Neuron (in vitro differentiated cells): ENCODE data around the gene HADHB.

Experiments
- H2AFZ ChIP-seq: one replicate; pipeline ENCODE4 v1.6.1; 2013; ENCODE audit warnings: low read depth, mild to moderate bottlenecking, inconsistent platforms, low read length, moderate library complexity
- H3K27me3 ChIP-seq: one replicate; pipeline ENCODE4 v1.6.1; 2013; ENCODE audit warnings: low read length; ENCODE audit not compliant: insufficient read depth
- H3K36me3 ChIP-seq: one replicate; pipeline ENCODE4 v1.6.1; 2013; ENCODE audit warnings: low read length; ENCODE audit not compliant: insufficient read depth
- H3K4me1 ChIP-seq: one replicate; pipeline ENCODE4 v1.6.1; 2013; ENCODE audit warnings: low read length; ENCODE audit not compliant: insufficient read depth
- H3K4me3 ChIP-seq: 2 replicates; pipeline ENCODE4 v1.5.1; 2013; ENCODE audit warnings: mild to moderate bottlenecking, low read length, moderate library complexity
- H3K9me3 ChIP-seq: one replicate; pipeline ENCODE4 v1.6.1; 2013; ENCODE audit warnings: low read length

Gene HADHB

DNA sequence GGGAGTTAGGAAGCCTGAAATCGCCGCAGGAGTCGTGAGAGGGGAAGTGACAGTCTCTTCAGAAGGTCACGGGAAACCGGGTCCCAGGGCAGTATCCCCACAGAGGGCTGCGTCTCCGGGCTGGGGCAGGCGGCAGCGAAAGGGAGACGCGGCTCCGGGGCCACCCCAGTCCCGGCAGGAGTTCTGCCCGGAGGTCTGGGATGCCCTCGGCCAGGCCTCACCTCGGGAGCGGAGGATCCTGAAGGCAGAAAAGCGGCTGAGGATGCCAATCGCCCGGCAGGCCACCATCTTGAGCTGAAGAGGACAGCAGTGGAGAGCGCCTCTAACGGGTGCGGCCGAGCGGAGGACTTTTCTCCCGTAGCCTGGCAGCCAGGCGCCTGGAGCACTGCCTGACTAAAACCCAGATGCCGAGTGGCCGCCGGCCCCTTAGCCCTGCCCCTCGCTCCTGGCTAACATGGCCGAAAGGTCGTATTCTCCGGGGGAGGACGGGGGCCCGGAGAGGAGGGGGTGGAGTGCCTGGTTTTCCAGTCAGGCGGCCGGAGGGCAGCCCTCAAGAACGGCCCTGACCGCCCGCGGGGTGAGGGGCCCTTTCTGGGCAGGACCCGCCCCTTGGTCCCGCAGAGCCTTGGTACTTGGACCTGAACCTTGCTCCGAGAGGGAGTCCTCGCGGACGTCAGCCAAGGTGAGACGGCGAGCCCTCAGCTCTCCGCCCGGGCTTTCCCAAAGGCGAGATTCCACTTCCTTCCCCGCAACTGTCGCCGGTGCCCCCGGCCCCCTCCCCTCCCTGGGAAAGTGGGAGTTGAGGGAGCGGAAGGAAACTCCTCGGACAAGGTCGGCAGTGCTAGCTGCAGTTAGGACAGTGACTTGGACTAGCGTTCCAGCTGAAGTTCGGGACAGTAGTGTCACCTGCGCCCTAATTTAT is at the start of gene HADHB, which contains the start of gene HADHA:
Gene HADHB, plus strand, starts transcription at position 631 of the 922 bp plus-strand sequence. CDS start 9,316 bp downstream, outside the sequence.
Gene HADHA, minus strand, starts transcription at position 324 of the 922 bp plus-strand sequence. Its CDS starts 36 bp downstream, at position 288.
- Histone ChIP-seq H3K27me3 (no peaks in the 10 kb centered on the region), H3K9me3 (no peaks in the 10 kb centered on the region), H3K4me3 (peak within 1 kb of the TSS; percentile 92), H3K4me1 (peaks cover 18% of the 10 kb centered on the region), H3K36me3 (no peaks in the 10 kb centered on the region), H2AFZ (peak within 1 kb of the TSS; percentile 78)

DNA sequence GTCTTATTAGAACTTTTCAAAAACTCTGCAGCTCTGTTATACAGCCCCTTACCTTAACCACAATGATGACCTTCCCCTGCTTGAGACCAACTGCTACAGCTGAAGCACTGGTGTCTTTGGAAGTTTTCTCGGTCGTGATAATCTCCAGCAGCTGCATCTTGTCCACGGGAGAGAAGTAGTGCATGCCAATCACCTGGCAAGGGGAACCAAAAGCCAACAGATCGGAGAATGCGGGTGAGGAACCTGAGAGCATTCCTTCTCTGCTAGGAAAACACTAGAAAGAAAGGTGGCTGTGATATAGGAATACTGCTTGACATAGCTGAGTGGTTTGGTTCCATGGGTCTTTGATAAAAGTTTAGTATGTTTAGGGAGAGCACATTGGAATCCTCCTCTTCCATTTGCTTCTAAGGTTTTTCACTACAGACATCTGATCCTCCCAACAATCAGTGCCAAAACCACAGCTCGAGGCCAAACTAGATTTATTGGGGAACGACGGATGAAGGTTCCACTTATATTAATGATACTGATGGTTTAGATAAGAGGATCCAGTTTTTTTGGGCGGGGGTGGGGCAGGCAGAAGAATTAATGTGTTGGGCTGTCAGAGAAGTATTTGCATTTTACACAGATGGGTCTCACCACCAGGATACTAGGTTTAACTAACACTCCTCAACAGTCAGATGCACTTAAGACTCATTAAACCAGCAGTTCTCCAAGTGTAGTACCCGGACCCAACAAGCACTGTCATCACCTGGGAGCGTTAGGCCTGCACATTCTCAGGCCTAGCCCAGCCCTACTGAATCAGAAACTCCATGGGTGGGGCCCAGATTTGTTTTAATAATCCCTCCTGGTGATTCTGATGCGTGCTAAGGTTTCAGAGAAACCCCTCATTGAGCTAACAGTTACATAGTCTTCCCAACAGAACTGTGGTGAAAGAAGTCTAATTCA is 49.4 kb upstream of the HADHB start:
- no peaks in the 10 kb centered on the region for H3K27me3 ChIP-seq
- H3K9me3 ChIP-seq: no peaks in the 10 kb centered on the region
- no peaks in the 10 kb centered on the region for H3K4me1 ChIP-seq
- peaks cover 81% of the 10 kb centered on the region for H3K36me3 ChIP-seq
- no peak overlapping the region for H2AFZ ChIP-seq
- no peak overlapping the region for H3K4me3 ChIP-seq

DNA sequence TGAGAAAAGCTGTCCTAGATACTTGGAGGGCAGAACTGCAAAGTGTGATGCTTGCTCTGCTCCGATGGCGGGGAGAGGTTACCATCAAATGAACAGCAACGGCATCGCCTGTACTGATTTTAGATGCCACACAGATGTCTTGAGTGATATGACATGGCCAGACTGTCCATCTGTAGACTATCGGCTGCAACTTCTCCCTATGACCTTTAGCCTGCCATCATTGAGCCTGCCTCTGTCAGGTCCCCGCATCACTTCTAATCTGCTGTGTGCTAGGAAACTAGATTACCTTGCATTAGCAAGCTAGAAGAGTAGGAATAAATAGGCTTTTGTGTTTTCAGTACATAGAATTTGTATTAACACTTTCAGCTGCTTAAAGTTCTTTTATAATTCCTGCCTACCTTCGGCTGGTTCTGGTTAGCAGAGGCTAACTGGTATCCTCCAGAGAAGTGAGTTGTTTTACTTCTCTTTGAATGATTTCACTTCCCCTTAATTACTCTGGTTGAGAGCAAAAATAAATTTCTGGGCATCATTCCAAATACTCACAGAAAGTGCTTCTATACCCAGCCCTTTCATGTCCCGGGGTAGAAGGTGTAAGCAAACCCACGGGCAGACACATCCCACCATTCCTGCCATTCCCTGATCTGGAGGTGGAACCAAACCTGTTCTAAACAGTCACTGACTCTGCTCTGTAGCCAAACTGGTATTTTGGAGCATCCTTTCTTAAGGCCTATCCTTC is 47.9 kb upstream of the HADHB start:
- Histone ChIP-seq H3K36me3 (peaks cover 76% of the 10 kb centered on the region), H3K9me3 (no peaks in the 10 kb centered on the region), H3K4me1 (no peaks in the 10 kb centered on the region), H3K4me3 (no peak overlapping the region), H2AFZ (no peak overlapping the region), H3K27me3 (no peaks in the 10 kb centered on the region)

DNA sequence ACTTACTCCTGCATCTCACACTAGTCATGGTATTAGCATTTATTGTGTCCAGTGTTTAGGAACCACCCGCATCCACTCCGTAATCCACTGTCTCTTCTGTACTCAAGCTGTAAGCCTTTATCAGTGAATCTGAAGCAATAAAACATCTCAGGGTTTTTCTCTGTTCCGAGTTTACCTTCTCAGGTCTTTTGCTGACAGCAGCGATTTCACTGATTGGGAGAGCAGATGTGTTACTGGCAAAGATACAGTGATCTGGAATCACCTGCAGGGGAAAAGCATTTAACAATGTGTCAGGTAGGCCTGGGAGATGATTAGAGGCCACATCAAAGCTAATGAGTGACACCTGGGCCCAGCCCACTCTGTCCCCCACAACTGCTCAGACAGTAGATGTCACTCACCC is 47.2 kb upstream of the HADHB start:
- Histone ChIP-seq H3K9me3 (no peaks in the 10 kb centered on the region), H3K4me3 (no peak overlapping the region), H3K36me3 (peaks cover 78% of the 10 kb centered on the region), H2AFZ (no peak overlapping the region), H3K4me1 (peaks cover 3% of the 10 kb centered on the region), H3K27me3 (no peaks in the 10 kb centered on the region)

DNA sequence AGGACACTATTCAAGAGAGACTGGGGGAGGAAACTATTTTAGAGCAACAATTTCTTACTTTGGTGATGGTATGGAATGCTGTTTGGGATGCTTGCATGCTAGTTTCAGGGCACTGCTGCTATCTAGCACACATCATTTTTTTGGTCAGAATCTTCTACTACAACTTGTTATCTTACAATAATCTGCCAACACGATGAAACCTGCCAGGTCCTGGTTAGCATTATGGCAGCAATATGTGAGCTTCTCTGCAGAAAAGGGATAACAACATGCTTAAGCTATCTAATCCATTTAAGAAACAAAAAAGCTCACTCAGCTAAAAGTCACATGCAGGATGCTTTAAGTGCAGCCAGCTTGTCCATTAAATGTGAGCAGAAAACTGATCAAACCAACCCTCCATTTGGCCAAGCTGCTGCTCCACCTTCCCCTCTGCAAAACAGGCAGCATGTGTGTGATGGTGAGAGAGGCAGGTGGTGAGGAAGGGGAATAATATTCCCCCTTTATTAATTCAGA is 41.7 kb upstream of the HADHB start:
- no peak overlapping the region for H2AFZ ChIP-seq
- no peaks in the 10 kb centered on the region for H3K9me3 ChIP-seq
- peaks cover 58% of the 10 kb centered on the region for H3K36me3 ChIP-seq
- peaks cover 4% of the 10 kb centered on the region for H3K4me1 ChIP-seq
- no peak overlapping the region for H3K4me3 ChIP-seq
- H3K27me3 ChIP-seq: no peaks in the 10 kb centered on the region

DNA sequence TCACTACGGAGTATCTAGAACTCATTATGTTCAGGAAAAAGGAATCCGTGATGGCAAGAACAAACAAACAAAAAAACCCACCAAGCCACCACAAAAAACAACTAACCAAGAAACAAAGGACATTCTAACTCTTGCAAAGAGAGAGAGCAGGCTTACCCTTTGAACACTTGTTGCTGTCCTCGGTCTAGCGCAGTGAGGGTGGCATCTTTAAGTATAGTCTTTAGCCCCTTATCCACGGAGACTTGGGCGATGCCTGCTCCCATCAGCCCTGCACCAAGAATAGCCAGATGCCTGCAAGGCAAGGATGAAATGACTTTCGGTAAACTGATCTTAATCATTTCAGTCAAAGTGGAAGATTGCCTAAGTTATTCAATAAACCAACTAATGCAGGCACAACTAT is 40.8 kb upstream of the HADHB start:
- no peak overlapping the region for H2AFZ ChIP-seq
- H3K27me3 ChIP-seq: no peaks in the 10 kb centered on the region
- peaks cover 61% of the 10 kb centered on the region for H3K36me3 ChIP-seq
- no peaks in the 10 kb centered on the region for H3K9me3 ChIP-seq
- peaks cover 4% of the 10 kb centered on the region for H3K4me1 ChIP-seq
- no peak overlapping the region for H3K4me3 ChIP-seq

DNA sequence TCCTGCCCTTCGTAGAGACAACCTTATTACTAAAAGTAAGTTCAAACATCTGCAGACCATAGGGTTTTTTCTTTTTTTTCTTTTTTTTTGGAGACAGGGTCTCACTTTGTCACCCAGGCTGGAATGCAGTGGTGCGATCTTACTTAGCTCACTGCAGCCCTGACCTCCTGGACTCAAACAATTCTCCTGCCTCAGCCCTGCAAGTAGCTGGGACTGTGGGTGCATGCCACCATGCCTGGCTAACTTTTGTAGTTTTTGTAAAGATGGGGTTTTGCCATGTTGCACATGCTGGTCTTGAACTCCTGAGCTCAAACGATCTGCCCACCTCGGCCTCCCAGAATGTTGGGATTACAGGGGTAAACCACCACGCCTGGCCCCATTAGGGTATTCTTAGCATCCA is 32.7 kb upstream of the HADHB start:
- H3K4me3 ChIP-seq: no peak overlapping the region
- no peak overlapping the region for H2AFZ ChIP-seq
- peaks cover 79% of the 10 kb centered on the region for H3K36me3 ChIP-seq
- peaks cover 4% of the 10 kb centered on the region for H3K9me3 ChIP-seq
- no peaks in the 10 kb centered on the region for H3K27me3 ChIP-seq
- no peaks in the 10 kb centered on the region for H3K4me1 ChIP-seq

DNA sequence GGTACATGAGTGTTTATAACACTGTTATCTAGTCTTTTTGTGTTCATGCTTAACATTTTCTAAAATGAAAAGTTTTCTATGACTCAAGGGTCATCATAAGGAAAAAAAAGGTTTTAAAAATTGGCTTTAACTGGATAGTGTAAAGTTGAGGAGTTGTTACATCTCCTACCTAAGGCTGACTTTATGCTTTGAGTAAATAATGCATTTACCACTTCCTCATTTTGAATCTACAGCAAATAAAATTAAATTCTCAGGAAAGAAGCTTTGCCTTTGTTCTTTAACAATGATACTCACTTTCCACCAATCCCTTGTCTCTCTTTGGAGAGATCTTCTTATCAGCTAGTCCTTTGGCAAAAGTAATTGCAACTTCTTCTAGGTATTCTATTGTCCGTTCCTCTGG is 30.0 kb upstream of the HADHB start:
- H3K36me3 ChIP-seq: peaks cover 61% of the 10 kb centered on the region

DNA sequence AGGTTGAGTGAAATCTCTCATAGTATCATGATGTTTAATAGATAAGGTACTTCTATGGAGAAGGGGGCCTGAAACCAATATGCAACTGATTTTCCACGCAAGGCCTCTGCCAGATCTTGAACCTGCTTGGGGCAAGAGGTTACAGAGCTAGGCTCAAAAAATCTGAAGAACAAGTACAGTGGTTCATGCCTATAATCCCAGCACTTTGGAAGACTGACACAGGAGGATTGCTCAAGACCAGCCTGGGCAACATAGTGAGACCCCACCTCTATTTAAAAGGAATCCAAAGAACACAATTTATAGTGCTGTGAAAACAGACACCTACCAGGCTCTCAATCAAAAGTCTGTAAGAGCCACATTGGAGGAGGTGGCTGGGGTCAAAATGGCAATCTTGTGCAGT is 28.9 kb upstream of the HADHB start:
- Histone ChIP-seq H3K4me3 (no peak overlapping the region), H2AFZ (no peak overlapping the region), H3K27me3 (no peaks in the 10 kb centered on the region), H3K36me3 (peaks cover 55% of the 10 kb centered on the region), H3K9me3 (peaks cover 12% of the 10 kb centered on the region), H3K4me1 (no peaks in the 10 kb centered on the region)

More for the DNA sequence above, 30.0 kb upstream of the HADHB start:
- Histone ChIP-seq H3K9me3 (peaks cover 9% of the 10 kb centered on the region), H3K27me3 (no peaks in the 10 kb centered on the region), H3K4me1 (no peaks in the 10 kb centered on the region), H2AFZ (no peak overlapping the region), H3K4me3 (no peak overlapping the region)

DNA sequence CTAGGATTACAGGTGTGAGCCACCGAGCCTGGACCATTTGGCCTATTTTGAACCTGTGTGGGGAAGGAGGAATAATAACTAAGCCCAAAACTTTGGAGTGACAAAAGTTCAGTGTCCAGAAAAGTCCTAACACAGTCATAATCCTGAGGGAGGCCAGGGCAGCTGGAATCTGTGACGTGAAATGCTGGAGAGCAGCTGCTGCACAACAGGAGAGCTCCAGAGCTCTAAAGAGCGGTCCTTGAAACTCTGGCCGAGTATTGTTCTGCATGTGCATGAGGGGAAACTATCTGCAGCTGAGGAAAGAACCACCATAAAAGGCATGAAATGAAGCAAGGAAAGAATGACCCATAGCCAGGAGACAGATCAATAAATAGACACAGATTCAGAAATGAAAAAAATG is 28.2 kb upstream of the HADHB start:
- no peak overlapping the region for H2AFZ ChIP-seq
- peaks cover 12% of the 10 kb centered on the region for H3K9me3 ChIP-seq
- peaks cover 52% of the 10 kb centered on the region for H3K36me3 ChIP-seq
- H3K27me3 ChIP-seq: no peaks in the 10 kb centered on the region
- H3K4me1 ChIP-seq: no peaks in the 10 kb centered on the region
- no peak overlapping the region for H3K4me3 ChIP-seq

DNA sequence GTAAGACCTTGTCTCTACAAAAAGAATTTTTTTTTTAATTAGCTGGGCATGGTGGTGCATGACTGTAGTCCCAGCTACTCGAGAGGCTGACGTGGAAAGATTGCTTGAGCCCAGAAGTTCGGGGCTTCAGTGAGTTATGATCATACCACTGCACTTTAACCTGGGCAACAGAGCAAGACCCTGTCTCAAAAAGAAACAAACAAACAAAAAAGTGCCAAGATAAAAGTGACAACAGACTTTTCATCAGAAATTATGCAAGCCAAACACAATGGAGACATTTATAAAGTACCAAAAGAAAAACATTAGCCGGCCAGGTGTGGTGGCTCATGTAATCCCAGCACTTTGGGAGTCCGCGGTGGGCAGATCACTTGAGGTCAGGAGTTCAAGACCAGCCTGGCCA is 27.0 kb upstream of the HADHB start:
- Histone ChIP-seq H3K36me3 (peaks cover 50% of the 10 kb centered on the region), H3K27me3 (no peaks in the 10 kb centered on the region), H3K4me3 (no peak overlapping the region)

DNA sequence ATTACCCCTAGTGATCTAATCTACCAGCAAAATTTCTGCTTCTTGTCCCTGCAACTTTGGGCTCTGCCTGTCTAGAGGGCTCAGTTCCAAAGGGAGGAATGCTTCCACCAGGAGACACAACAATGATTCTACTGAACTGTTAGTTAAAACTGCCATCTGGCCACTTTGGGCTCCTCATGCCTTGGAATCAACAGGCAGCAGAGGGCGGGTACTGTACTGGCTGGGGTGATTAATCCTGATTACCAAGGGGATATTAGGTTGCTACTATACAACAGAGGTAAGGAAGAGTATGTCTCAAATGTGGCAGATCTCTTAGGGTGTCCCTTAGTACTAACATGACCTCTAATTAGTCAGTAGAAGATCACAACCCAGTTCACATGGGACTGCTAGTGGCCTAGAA is 21.7 kb upstream of the HADHB start:
- Histone ChIP-seq H3K27me3 (no peaks in the 10 kb centered on the region), H3K4me1 (no peaks in the 10 kb centered on the region), H3K4me3 (no peak overlapping the region), H2AFZ (no peak overlapping the region), H3K9me3 (peaks cover 16% of the 10 kb centered on the region), H3K36me3 (peaks cover 40% of the 10 kb centered on the region)

More for the DNA sequence above, 27.0 kb upstream of the HADHB start:
- peaks cover 14% of the 10 kb centered on the region for H3K9me3 ChIP-seq
- H3K4me1 ChIP-seq: no peaks in the 10 kb centered on the region
- no peak overlapping the region for H2AFZ ChIP-seq
